MCF 10A (cell line): ENCODE results near the gene HSD17B10. TPM values are rescaled to one million over a fixed set of nuclear protein-coding genes. Genes with fewer than 3 reads are reported as not detected.
"Not testable (repeated sequence)": the region's sequence is repeated elsewhere in the genome, so short reads cannot be mapped to it uniquely, and the experiment has no call there.

Experiments
- BruUV-seq: library from RNA; stranded (reverse); fragments of 400-500 nt; replicated peaks from 2 replicates; lab custom pipeline; 2021; lab: Mats Ljungman, UMichigan
- CTCF ChIA-PET: fragments of 300-600 bp; sonication (Branson Sonifier 250); formaldehyde crosslinking; extraction: SDS; loops from one replicate; lab custom pipeline; 2021; ENCODE audit warnings: antibody characterized with exemption, inconsistent platforms; lab: Yijun Ruan, JAX
- POLR2A ChIA-PET: fragments of 300-600, 350-650 bp; sonication (Branson Sonifier 250); formaldehyde crosslinking; extraction: SDS; loops from one replicate; lab custom pipeline; 2020; ENCODE audit warnings: antibody characterized with exemption, inconsistent platforms; lab: Yijun Ruan, JAX
- DNase-seq: peaks from one replicate; pipeline ENCODE4 v3.0.0-alpha.2; 2018; ENCODE audit not compliant: unreplicated experiment
- H3K27ac Mint-ChIP-seq: one replicate; pipeline ENCODE4 v1.8.0; 2022; ENCODE audit warnings: mild to moderate bottlenecking, low read depth, mixed read lengths; ENCODE audit not compliant: unreplicated experiment
- H3K27me3 Mint-ChIP-seq: one replicate; pipeline ENCODE4 v1.8.0; 2022; ENCODE audit warnings: mixed read lengths; ENCODE audit not compliant: insufficient read depth, unreplicated experiment
- H3K36me3 Mint-ChIP-seq: one replicate; pipeline ENCODE4 v1.8.0; 2022; ENCODE audit warnings: mild to moderate bottlenecking, moderate library complexity, mixed read lengths; ENCODE audit not compliant: insufficient read depth, unreplicated experiment
- H3K4me1 Mint-ChIP-seq: one replicate; pipeline ENCODE4 v1.8.0; 2022; ENCODE audit warnings: mixed read lengths; ENCODE audit not compliant: insufficient read depth, unreplicated experiment
- H3K4me3 Mint-ChIP-seq: one replicate; pipeline ENCODE4 v1.8.0; 2022; ENCODE audit warnings: mild to moderate bottlenecking, moderate library complexity, mixed read lengths; ENCODE audit not compliant: unreplicated experiment
- H3K9me3 Mint-ChIP-seq: one replicate; pipeline ENCODE4 v1.8.0; 2022; ENCODE audit warnings: mixed read lengths; ENCODE audit not compliant: unreplicated experiment
- CTCF ChIP-seq: fragments of 200-600 bp; IDR thresholded peaks from one replicate; pipeline ENCODE4 v1.8.0; 2022; ENCODE audit warnings: antibody characterized with exemption, mild to moderate bottlenecking; ENCODE audit not compliant: unreplicated experiment
- intact Hi-C: fragments of 100-400 bp; cut with micrococcal nuclease; formaldehyde crosslinking; loops from 2 replicates; pipeline ENCODE4 v1.14.1; 2022
- total RNA-seq: library from RNA; stranded (reverse); gene quantifications from 2 replicates; pipeline ENCODE4 v1.2.3, GENCODE V29; 2022

Gene HSD17B10
- total RNA-seq, 1 experiment from 2014 or later = 115 TPM

DNA sequence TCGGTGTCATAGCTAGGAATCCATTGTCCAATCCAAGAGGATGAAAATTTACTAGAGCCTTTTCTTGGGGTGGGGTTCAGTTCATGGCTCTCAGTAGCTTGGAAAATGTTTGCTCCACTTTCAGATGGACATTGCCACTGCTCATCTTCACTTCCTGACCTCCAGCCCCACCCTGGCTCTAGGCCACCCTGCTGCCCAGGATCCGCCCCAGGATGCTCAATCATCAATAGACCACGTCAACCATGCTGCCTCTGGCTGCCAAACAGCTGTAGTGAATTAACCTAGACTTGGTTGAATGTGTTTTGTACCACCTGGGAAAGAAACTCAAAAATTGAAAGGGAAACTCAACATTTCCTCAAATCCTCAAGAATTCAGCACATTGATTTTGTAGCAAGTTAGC is 37.2 kb upstream of the HSD17B10 start:
- no peaks in the 10 kb centered on the region for H3K36me3 Mint-ChIP-seq

DNA sequence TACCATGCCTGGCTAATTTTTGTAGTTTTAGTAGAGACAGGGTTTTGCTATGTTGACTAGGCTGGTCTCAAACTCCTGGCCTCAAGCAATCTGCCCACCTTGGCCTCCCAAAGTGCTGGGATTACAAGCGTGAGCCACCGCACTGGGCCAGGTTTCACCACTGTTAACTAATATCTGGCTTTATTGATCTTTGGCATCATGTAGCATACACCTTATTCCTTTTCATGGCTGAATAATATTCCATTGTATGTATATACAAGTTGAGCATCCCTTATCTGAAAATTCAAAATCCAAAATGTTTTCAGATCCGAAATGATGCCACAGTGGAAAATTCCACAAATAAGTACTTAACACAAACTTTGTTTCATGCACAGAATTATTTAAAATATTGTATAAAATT is 34.5 kb upstream of the HSD17B10 start:
- POLR2A ChIA-PET, BruUV-seq, DNase-seq, intact Hi-C loops, H3K4me1 Mint-ChIP-seq, H3K9me3 Mint-ChIP-seq, H3K4me3 Mint-ChIP-seq, H3K27ac Mint-ChIP-seq, H3K36me3 Mint-ChIP-seq: not testable (repeated sequence)
- CTCF ChIA-PET = interaction anchor here (0.6 to 1.3 kb wide), 2 partner anchors 151 to 508 kb away, joined by 3 to 4 read pairs; no protein-coding TSS in a partner anchor
- peaks cover 52% of the 10 kb centered on the region for H3K27me3 Mint-ChIP-seq

More for the DNA sequence above, 37.2 kb upstream of the HSD17B10 start:
- Mint-ChIP-seq H3K4me1 (peaks cover 6% of the 10 kb centered on the region), H3K9me3 (no peaks in the 10 kb centered on the region), H3K27ac (no peak overlapping the region), H3K4me3 (no peak overlapping the region), H3K27me3 (peaks cover 47% of the 10 kb centered on the region)
- CTCF ChIA-PET = interaction anchor here (0.5 to 1.2 kb wide), 4 partner anchors 11 to 144 kb away, joined by 3 to 5 read pairs (median 3); no protein-coding TSS in a partner anchor
- intact Hi-C loops = no loop called here
- TF ChIP-seq CTCF = no peak
- POLR2A ChIA-PET = no interaction called here
- DNase-seq = no peak
- no TSS peak for BruUV-seq

GRCh38 chrX:53458082-53458481 is 23.9 kb upstream of the HSD17B10 start:
- H3K27me3 Mint-ChIP-seq = peaks cover 47% of the 10 kb centered on the region
- H3K9me3 Mint-ChIP-seq = no peaks in the 10 kb centered on the region
- no peak for TF ChIP-seq CTCF
- no peak overlapping the region for H3K27ac Mint-ChIP-seq
- H3K4me1 Mint-ChIP-seq = peaks cover 6% of the 10 kb centered on the region
- H3K4me3 Mint-ChIP-seq = no peak overlapping the region
- H3K36me3 Mint-ChIP-seq = no peaks in the 10 kb centered on the region
- ChIA-PET CTCF (interaction anchor here (1.1 to 6.0 kb wide), 3 partner anchors 12 to 141 kb away, joined by 4 to 37 read pairs (median 5); no protein-coding TSS in a partner anchor), POLR2A (interaction anchor here (0.9 to 1.0 kb wide), 2 partner anchors 12 to 24 kb away, joined by 3 to 4 read pairs; no protein-coding TSS in a partner anchor)
- intact Hi-C loops = no loop called here
- no peak for DNase-seq
- no TSS peak for BruUV-seq

- ChIA-PET CTCF (interaction anchor here (0.9 to 6.0 kb wide), 2 partner anchors 10 to 26 kb away, joined by 3 to 37 read pairs; no protein-coding TSS in a partner anchor), POLR2A (no interaction called here)
- intact Hi-C loops = no loop called here
- no peak for TF ChIP-seq CTCF
- Mint-ChIP-seq H3K27ac (no peak overlapping the region), H3K9me3 (no peaks in the 10 kb centered on the region), H3K36me3 (no peaks in the 10 kb centered on the region), H3K4me1 (peaks cover 6% of the 10 kb centered on the region), H3K4me3 (no peak overlapping the region), H3K27me3 (peaks cover 39% of the 10 kb centered on the region)
- DNase-seq = no peak
- no TSS peak for BruUV-seq
These were observed 22.1 kb upstream of the HSD17B10 start for GRCh38 chrX:53456254-53456653.
